Measurements from ENCODE around the gene TRIM2. TPM values are rescaled to one million over a fixed set of nuclear protein-coding genes. Genes with fewer than 3 reads are reported as not detected.
"Not testable (repeated sequence)": the region's sequence is repeated elsewhere in the genome, so short reads cannot be mapped to it uniquely, and the experiment has no call there.

Gene TRIM2
- total RNA-seq, 2 experiments from 2014 or later, result 1.9 to 3.4 TPM

- H3K4me3 Mint-ChIP-seq, result no peak overlapping the region
- H3K9me3 Mint-ChIP-seq, result no peaks in the 10 kb centered on the region
- Histone ChIP-seq H3K4me3 (ENCODE audit: low read length) (no peak overlapping the region), H3K9me3 (ENCODE audit: control insufficient read depth in 1 of 2, insufficient read depth in 1 of 2, low read length in 2 of 2) (no peaks in the 10 kb centered on the region), H3K27ac (ENCODE audit: low read depth in 1 of 2, low read length in 2 of 2) (no peak overlapping the region), H3K27me3 (ENCODE audit: control insufficient read depth in 1 of 2, insufficient read depth in 2 of 2, low read length in 2 of 2) (no peaks in the 10 kb centered on the region), H3K4me1 (ENCODE audit: insufficient read depth, low read length) (peaks cover 6% of the 10 kb centered on the region), H3K36me3 (ENCODE audit: insufficient read depth, low read length) (no peaks in the 10 kb centered on the region)
- H3K27me3 Mint-ChIP-seq, result no peaks in the 10 kb centered on the region
- no peak for ATAC-seq (ENCODE audit: poor library complexity)
- CTCF ChIA-PET, result no interaction called here
- no peaks in the 10 kb centered on the region for H3K36me3 Mint-ChIP-seq (ENCODE audit: low read depth)
- POLR2A ChIA-PET, result no interaction called here
- intact Hi-C loops (cut with DNase I, micrococcal nuclease), result no loop called here
- H3K27ac Mint-ChIP-seq, result no peak overlapping the region
- peaks cover 23% of the 10 kb centered on the region for H3K4me1 Mint-ChIP-seq (ENCODE audit: low read depth)
- no peak for TF ChIP-seq CTCF (IDR thresholded peaks at IDR 0.05)
- DNase-seq, result no peak
Measured at GRCh38 chr4:153160821-153161220, 43.4 kb upstream of the TRIM2 start.

GRCh38 chr4:153161226-153161963 lies 42.8 kb upstream of the TRIM2 start:
- Mint-ChIP-seq H3K4me3 (no peak overlapping the region), H3K27me3 (no peaks in the 10 kb centered on the region), H3K9me3 (no peaks in the 10 kb centered on the region), H3K36me3 (ENCODE audit: low read depth) (no peaks in the 10 kb centered on the region), H3K4me1 (ENCODE audit: low read depth) (peaks cover 17% of the 10 kb centered on the region), H3K27ac (no peak overlapping the region)
- POLR2A ChIA-PET, result no interaction called here
- Histone ChIP-seq H3K4me3 (ENCODE audit: low read length) (no peak overlapping the region), H3K27me3 (ENCODE audit: control insufficient read depth in 1 of 2, insufficient read depth in 2 of 2, low read length in 2 of 2) (no peaks in the 10 kb centered on the region), H3K4me1 (ENCODE audit: insufficient read depth, low read length) (peaks cover 1% of the 10 kb centered on the region), H3K27ac (ENCODE audit: low read depth in 1 of 2, low read length in 2 of 2) (no peak overlapping the region), H3K36me3 (ENCODE audit: insufficient read depth, low read length) (no peaks in the 10 kb centered on the region), H3K9me3 (ENCODE audit: control insufficient read depth in 1 of 2, insufficient read depth in 1 of 2, low read length in 2 of 2) (no peaks in the 10 kb centered on the region)
- no peak for TF ChIP-seq CTCF (IDR thresholded peaks at IDR 0.05)
- CTCF ChIA-PET, result no interaction called here
- intact Hi-C loops (cut with DNase I, micrococcal nuclease), result no loop called here
- no peak for ATAC-seq (ENCODE audit: poor library complexity)
- no peak for DNase-seq

GRCh38 chr4:153165236-153165635 lies 39.0 kb upstream of the TRIM2 start:
- H3K4me3 Mint-ChIP-seq; CTCF ChIA-PET; H3K4me3 ChIP-seq (ENCODE audit: low read length); intact Hi-C loops (cut with DNase I, micrococcal nuclease); H3K9me3 Mint-ChIP-seq; H3K4me1 ChIP-seq (ENCODE audit: insufficient read depth, low read length); H3K27me3 Mint-ChIP-seq; H3K9me3 ChIP-seq (ENCODE audit: control insufficient read depth in 1 of 2, insufficient read depth in 1 of 2, low read length in 2 of 2); H3K36me3 Mint-ChIP-seq (ENCODE audit: low read depth); H3K4me1 Mint-ChIP-seq (ENCODE audit: low read depth); H3K27ac Mint-ChIP-seq; ATAC-seq (ENCODE audit: poor library complexity); H3K36me3 ChIP-seq (ENCODE audit: insufficient read depth, low read length); H3K27me3 ChIP-seq (ENCODE audit: control insufficient read depth in 1 of 2, insufficient read depth in 2 of 2, low read length in 2 of 2); DNase-seq; H3K27ac ChIP-seq (ENCODE audit: low read depth in 1 of 2, low read length in 2 of 2); POLR2A ChIA-PET: not testable (repeated sequence)
